GM18909 (cell line): ENCODE measurements around the gene PDCD1LG2.
"Not testable (repeated sequence)": the region's sequence is repeated elsewhere in the genome, so short reads cannot be mapped to it uniquely, and the experiment has no call there.

Source experiments
- ATAC-seq: cut with Tn5 transposase; IDR thresholded peaks from one replicate; pipeline ENCODE4 v1.9.1; 2021; ENCODE audit warnings: mild to moderate bottlenecking; ENCODE audit not compliant: unreplicated experiment, poor library complexity

The PDCD1LG2 gene

GRCh38 chr9:5561828-5562488 lies 51.6 kb downstream of the PDCD1LG2 start:
- ATAC-seq, result no peak

GRCh38 chr9:5562806-5563416 lies 52.6 kb downstream of the PDCD1LG2 start:
- no peak for ATAC-seq

- ATAC-seq, result no peak
Observed at GRCh38 chr9:5563417-5563815, 53.1 kb downstream of the PDCD1LG2 start.

- ATAC-seq, result no peak
Observed at GRCh38 chr9:5563886-5564285, 53.6 kb downstream of the PDCD1LG2 start.

- peak; percentile 76 for ATAC-seq
Observed at GRCh38 chr9:5566054-5566618, 55.8 kb downstream of the PDCD1LG2 start.

- no peak for ATAC-seq
Observed at GRCh38 chr9:5568868-5569267, 58.5 kb downstream of the PDCD1LG2 start.

- ATAC-seq, result no peak
Observed at GRCh38 chr9:5569409-5569808, 59.1 kb downstream of the PDCD1LG2 start.

GRCh38 chr9:5569891-5570290 lies 59.6 kb downstream of the PDCD1LG2 start:
- ATAC-seq, result no peak

- ATAC-seq, result peak; percentile 69
Observed at GRCh38 chr9:5571629-5572232, 61.4 kb downstream of the PDCD1LG2 start.

GRCh38 chr9:5574097-5574496 lies 63.8 kb downstream of the PDCD1LG2 start:
- ATAC-seq, result no peak

- ATAC-seq, result no peak
Observed at GRCh38 chr9:5575000-5575399, 64.7 kb downstream of the PDCD1LG2 start.

GRCh38 chr9:5577225-5577624 lies 66.9 kb downstream of the PDCD1LG2 start:
- ATAC-seq, result no peak

GRCh38 chr9:5578018-5578697 lies 67.8 kb downstream of the PDCD1LG2 start:
- ATAC-seq, result no peak

- ATAC-seq, result no peak
Observed at GRCh38 chr9:5578698-5579085, 68.4 kb downstream of the PDCD1LG2 start.

GRCh38 chr9:5579881-5580280 lies 69.5 kb downstream of the PDCD1LG2 start:
- ATAC-seq, result no peak

- no peak for ATAC-seq
Observed at GRCh38 chr9:5580650-5581049, 70.3 kb downstream of the PDCD1LG2 start.

- ATAC-seq, result not testable (repeated sequence)
Observed at GRCh38 chr9:5581706-5582105, 71.4 kb downstream of the PDCD1LG2 start.

GRCh38 chr9:5582835-5583195 lies 72.5 kb downstream of the PDCD1LG2 start:
- peak; percentile 64 for ATAC-seq

GRCh38 chr9:5586391-5586802 lies 76.1 kb downstream of the PDCD1LG2 start:
- peak; percentile 32 for ATAC-seq

- ATAC-seq, result no peak
Observed at GRCh38 chr9:5587024-5587423, 76.7 kb downstream of the PDCD1LG2 start.

- no peak for ATAC-seq
Observed at GRCh38 chr9:5592231-5592630, 81.9 kb downstream of the PDCD1LG2 start.
